Hematopoietic multipotent progenitor cell treated with erythropoietin and hydrocortisone succinate and interleukin-3 and kit ligand, for 8 days (in vitro differentiated cells): ENCODE results near the gene KCNIP4.

Source experiments
- DNase-seq: peaks from one replicate; pipeline ENCODE4 v3.0.0-alpha.2; 2015

KCNIP4 gene

DNA sequence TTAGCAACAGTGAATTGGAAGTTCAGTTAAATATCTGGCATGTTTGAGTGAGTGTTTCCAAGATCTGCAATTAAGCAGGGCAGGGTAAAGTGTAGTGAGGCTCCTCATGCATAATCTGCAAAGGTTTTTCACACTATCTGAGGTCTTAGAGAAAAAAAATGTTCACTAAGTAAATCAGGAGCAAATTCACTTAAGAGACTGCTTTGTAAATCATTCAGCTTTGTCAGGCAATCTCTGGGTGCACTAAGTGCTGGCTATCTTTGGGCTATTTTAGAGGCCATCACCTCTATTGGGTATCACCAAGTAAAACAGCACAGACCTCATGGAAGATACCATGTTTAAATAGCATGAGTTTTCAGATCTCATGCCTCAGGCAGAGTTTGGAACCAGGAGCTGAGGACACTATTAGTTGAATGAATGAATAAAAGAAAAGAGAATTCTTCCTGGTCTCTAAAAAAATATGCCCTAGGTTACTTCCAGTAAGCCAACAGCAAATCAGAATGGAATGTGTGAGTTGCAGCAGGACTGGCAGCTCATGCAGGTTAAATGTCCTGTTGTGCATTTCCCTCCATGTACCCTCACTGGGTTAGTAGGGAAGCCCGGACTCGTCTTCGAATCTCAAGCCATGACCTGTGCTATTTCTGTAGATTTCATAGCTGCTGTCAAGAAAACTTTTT is 195.3 kb downstream of the KCNIP4 start:
- no peak for DNase-seq

DNA sequence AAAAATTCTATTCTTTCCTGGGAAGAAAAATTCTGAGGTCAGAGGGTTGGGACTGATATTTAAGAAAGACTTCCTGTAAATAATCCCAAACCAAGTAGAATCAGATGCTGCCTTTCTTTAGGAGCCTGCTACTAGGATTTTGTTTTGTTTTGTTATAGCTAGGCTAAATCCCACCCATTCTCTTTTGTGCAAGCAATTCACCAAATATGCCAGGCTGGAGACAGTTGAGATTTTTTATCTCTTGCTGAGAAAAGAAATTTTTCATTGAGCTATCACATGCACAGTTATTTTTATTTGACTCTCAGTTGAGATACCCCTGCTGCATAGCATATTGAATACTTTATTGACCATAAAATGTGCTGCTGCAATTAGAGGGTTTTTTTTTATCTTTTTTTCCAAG is 196.0 kb downstream of the KCNIP4 start:
- no peak for DNase-seq

DNA sequence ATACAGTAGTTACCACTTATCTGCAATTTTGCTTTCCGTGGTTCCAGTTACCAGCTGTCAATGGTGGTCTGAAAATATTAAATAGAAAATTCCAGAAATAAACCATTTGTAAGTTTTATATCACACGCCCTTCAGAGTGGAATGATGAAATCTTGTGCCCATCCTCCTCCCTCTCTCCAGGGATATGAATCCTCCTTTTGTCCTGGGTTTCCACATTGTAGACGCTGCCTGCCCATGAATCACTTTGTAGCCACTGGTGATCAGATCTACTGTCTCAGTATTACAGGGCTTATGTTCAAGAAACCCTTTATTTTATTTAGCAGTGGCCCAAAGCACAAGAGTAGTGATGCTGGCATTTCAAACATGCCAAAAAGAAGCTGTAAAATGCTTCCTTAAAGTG is 198.6 kb downstream of the KCNIP4 start:
- DNase-seq = no peak

DNA sequence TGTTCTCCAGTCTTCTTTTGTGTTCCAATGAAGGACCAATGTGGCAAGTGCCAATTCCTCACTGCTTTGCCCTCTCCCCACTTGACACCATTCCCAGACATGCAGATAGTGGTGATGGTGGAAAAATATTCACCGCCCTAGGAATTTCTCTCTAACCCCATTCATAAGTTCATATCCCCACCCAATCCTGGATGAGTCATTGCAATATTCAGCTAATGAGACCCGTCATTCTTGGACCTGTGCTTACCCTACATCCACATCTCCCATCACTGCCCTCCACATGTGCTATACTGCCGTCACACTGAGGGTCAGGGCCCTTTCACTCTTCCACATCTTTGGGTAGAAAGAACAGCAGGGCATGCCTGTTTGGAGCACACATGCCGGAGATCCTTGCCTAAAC is 199.2 kb downstream of the KCNIP4 start:
- DNase-seq = no peak

DNA sequence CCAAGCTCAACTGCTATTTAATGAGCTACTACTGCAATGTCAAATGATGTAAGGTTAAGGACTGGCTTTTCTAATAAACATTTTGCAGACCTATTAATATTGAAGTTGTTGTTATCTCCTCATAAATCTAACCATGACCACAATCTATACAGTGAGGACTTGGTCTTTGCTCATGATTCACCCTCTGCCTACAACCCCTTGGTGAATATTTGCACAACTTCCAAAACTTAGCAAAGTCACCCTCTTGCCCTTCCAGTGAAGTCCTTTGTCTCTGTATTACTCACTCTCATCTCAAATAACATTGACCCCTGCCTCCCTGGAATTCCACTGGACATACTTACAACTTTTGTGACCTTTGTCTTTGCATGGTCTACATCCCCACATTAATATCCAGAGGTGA is 204.5 kb downstream of the KCNIP4 start:
- DNase-seq = no peak

DNA sequence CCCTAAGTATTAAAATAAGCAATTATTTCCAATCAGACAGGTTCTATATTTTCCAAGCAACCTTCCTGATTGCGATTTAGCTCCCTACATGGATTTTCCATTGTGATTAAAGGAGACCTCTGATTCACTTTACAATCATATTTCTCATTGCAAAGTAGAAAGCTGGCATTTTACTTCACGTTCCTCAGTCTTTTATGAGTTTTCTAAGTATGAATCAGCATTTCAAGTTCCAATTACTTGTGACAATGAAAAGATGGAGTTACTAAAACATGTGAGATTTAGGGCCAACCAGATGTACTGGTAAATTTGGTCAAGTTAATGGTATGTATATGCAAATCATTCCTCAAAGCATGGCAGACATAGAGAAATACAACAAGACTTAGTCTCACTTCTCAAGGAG is 206.2 kb downstream of the KCNIP4 start:
- no peak for DNase-seq

DNA sequence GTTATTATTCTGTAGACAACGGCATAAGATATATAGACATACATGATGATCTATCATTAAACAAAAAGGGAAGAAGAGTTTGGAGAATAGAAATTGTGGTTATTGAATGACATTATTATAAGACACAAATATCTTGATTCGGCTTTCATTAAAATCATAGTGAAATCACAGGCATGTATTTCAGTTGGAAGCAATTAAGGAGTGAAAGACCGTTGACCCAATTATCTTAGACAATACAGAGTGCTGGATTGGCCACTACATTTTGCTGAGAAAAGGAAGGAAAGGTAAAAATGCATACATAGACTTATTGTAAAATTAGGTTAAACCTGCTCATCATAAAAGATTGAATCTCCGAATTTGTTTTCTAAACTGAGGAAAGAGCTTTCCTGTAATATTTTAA is 209.8 kb downstream of the KCNIP4 start:
- no peak for DNase-seq

DNA sequence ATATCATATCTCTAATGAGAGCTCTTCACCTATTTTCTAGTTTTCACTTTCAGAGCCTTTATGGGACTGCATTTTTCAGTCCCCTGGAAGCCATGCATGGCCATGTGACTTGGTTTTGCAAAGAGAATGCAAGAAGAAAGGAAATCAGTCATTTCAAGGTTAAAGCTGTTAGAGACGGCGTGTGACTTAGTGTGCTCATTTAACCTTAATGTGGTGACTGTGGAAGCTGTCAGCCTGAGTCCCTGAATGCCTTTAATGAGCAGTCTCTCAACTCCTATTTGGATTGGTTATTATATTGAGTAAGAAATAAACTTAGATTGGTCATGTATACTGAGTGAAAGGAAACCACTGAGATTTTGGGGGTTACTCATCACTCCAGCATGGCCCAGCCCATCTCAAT is 212.7 kb downstream of the KCNIP4 start:
- DNase-seq = no peak

DNA sequence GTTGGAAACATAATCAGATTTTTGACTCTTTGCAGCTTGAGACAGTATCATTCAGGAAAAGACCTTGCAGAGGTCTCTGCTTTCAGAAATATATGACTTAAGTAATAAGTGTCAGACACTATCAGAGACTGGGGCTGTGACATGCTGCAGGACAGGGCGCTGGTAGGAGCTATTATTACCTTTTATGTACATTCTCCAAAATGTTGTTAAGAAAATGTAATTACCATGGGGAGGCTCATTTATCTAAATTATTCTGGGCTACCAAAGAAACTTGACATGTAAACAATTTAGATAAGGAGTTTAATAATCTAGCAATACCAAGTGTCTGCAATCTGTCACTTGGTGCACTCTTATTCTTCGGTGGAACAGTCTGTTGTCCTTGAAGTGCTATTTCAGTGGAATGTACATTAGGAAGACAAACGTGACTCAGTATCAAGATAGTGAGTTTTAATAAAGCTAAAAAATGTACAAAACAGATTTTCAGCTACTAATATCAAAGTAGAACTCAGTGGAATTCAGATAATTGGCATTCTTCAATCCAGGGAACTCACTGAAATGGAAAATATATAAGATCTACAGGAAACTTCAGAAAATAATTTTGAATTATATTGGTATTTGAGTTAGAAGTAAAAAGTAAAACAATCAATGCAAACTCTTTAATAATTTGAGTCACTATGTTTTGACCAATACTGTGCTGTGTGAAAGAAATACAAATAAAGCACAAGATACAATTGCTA is 214.5 kb downstream of the KCNIP4 start:
- DNase-seq = no peak

DNA sequence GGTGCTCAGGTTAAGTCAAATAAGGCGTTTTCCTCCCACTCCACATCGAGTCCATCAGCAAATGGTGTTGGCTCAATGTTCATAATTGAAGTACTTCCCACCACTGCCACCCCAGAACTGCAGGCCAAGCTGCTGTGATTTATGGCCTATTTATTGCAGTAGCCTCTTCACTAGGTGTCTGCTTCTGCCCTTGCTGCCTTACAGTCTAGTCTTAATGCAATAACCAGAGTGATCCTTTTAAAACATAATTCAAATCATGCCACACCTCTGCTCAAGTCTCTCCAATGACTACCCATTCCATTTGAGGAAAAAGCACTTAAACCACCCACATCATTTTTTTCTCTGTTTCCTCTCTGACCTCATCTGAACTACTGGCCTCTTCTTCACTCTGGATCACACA is 220.3 kb downstream of the KCNIP4 start:
- no peak for DNase-seq

DNA sequence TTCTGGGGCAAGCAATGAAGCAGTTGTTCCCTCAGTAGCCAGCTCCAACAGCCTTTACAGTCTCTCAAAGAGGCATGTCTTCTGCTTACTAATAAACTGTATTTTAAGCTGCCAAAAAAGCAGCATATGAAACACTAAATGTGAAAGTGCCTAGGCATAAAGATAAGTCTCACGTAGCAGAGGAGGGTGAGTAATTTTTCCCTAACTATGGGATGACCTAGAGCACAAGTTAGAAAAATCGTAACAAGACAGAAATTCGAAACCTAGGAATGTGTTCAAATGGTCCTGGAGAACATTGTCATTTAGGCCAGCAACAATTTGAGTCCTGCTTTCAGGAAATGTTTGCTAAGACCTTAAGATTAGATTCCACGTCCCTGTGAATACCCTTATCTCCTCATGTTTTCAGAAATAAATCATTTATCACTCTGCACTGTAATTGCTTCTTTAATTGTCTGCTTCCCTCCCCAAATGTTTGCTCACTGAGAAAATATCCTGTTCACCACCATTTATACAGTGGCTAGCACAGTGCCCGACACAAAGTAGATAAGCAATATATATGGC is 222.2 kb downstream of the KCNIP4 start:
- DNase-seq = no peak

DNA sequence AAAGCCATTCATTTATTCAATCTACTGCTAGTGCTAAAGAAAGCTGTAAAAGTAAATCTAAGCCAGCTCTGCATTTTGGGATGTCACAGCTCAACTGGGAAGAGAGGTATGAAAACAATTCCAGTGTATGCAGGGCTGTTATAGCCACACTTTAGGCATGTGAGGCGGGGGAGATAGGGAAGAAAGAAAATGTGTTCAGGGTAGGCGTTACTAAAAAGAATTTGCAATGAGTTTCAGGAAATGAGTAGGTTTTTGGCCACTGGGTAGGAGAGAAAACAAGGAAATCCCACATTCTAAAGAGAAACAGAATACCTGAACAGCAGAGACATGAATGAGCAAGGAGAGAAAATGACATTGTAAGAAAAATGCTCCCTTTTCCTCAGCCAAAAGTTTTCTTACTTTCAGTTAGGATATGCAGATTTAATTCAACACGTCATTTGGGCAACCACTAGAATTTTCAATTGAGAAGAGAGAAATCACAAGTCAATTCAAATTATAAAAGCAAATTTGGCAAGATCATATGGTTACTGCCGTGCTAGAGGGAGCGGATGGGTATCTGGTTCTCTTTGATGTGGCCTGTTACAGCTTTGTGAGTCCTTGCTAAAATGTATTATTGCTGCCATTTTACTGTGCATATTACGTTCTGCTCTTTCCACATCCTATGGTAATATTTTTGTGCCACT is 226.3 kb downstream of the KCNIP4 start:
- no peak for DNase-seq

DNA sequence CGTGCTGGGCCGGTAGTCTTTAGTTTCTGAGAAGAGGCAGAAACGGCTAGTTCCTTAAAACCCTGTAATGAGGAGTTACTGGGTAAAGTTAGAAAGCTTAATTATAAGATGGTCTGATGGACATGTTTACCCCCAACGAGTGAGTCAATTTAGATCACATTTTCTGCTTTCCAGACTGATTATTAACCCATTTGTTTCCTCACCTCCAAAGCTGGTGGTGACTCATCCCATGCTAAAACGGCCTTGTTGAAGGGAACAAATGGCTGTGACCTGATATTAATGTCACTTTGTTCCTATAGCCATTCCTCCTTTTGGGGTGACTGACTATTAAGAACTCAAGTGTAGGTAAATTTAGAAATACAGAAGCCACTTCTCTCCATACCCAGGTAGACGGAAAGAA is 232.0 kb downstream of the KCNIP4 start:
- no peak for DNase-seq

DNA sequence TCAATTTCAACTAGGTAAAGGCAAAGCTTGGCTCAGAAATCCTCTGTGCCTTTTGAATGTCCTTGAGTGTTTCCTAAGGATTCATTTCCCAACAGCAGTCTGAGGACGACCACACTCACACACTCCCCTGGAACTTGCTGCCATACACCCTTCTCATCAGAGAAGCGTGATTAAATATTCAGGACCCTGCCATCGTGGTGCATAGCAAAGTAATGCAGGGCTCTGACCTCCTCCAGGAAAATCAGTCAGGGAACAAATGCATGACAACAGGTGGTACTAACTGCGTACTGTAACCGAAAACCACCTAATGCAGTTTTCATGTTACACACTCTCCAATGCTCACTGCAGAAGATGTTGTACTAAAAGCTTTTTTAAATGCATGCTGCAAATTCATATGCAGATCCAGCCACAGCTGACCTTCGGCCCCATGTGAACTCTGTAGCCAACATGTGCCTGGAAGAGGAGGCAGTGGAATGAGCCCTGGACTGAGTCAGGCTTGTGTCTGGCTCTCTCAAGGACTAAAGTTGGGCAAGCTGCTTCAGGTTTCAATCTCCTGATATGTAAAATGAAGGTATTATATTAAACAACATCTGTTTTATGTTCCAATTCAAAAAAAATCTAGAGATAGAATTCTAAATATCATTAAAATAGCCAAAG is 238.3 kb downstream of the KCNIP4 start:
- no peak for DNase-seq

DNA sequence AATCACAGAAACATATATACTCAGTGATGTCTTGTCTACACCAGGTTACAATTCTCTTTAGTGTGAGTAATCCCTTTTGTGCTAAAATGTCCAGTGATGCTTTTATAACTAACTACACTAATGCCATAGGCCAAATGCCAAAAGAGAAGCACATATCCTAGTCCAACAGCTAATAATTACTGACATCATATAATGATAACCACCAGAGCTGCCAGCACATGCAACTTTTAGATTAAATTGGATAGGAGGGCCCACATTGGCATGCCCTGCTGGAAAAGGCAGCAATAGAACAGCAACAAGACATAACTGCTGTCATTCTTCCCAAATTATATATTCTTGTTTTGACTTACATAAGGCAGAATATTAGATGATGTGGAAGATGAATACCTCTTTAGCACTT is 238.8 kb downstream of the KCNIP4 start:
- no peak for DNase-seq

DNA sequence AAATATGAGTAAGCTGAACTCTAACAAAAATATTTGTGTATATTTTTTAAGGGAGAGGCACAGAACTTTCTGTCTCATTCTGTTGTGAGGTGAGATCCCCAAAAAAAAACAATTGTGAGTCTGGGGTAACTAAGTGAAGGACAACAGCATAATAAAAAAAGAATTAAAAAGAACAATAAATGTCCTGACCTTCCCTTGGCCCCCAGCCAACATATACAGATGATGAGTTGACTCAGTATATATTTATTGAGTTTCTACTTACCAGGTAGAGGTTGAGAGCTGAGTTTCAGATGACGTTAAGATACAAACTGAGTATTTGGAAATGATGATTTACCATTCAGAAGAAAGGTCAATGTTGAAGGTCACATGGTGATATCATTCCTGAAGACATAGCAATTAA is 239.5 kb downstream of the KCNIP4 start:
- no peak for DNase-seq

DNA sequence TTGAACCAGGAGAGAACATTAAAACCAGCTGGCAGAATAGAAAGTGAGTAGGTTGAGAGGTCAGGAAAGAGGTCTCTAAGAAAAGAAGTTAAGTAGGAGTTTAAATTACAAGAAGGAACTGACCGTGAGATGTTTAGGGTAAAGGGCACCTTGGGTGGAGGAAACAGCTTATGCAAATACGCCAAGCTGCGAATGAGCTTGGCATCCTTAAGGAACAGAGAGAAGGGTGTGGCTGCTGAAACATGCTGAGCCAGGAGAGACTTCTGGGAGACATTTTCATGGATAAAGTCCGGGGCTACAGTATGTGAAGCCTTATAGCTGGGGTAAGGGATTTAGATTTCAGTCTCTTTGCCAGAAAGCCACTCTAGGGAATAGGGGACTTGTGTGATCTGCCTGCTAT is 249.1 kb downstream of the KCNIP4 start:
- no peak for DNase-seq

DNA sequence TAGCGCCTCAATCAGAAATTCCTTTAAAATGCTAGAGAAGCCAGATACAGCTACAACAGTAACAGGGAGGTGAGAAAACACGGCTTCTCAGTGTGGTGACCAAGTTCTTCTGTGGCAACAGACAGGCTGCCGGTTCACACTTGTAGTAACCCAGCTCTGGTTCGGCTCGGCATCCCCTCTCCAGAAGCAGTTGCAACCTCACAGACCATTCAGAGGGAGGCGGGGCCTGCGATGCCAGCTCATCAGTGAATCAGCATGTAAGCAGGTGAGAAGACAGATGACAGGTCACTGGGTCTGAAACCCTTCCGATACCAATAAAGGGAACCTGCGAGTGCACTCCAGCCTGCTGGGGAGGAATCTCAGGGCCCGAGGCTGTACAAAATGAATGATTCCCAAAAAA is 251.0 kb downstream of the KCNIP4 start:
- DNase-seq = no peak

DNA sequence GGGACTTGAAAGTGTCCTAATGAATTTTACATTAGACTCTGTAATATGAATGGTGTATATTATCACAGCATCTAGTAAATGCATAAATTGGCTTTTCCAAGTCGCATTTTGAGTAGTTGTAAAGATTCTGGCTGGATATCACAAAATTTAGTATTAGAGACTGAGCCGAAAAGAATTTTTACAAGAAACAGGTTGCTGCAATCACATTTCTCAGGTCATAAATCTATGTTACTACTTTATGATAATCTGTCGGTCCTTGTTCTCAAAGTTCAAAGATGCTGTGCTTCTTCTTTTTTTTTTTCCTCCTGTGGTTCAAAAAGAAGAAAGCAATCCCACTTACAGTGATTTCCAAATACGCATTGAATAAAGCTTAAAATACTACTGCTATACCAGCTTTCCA is 253.4 kb downstream of the KCNIP4 start:
- no peak for DNase-seq

DNA sequence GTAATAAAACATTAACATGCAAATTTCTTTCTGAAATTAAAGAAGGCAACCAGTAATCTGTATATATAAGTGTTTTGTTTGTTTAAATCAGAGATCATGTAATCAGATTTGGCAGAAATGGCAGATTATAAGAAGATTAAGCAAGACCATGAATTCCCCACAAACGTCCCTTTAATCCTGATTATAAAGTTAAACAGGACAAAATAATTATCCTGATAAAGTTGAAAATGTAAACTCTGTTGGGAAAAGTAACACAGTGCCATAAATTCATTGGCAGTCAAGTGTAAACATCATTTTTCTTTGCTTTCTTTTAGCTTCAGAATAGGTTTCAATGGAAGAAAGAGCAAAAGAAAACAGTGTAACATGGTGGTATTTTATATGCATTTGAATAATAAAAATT is 256.3 kb downstream of the KCNIP4 start:
- no peak for DNase-seq

DNA sequence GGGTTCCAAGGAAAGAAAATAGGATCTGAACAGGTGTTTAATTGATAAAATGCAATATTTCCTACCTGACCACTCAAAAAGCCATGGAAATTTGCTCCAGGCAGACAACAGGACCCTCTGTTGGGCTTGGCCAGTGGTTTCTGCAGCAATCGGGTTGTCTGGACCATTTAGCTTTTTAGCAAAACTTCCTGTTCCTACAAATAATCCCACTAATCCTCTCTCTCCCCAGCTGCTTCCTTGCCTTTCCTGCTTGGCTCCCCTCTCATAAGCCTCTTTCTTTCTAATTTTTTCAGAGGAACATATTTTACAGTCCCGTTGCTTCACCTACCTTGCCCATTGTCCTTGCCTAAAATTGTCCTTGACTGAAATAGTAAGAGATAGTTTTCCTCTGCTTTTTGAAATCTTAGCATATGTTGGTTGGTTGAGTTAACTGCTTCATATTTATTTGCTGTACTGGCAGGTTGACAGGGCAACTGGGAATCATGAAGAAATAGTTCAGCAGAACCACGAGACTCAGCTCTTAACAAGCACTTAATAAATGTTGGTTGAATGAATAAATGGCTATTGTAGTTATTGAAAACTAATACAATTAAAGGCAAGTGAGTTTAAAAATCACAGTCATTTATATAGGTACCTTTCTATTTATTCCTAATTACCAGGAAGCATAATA is 259.8 kb downstream of the KCNIP4 start:
- no peak for DNase-seq

DNA sequence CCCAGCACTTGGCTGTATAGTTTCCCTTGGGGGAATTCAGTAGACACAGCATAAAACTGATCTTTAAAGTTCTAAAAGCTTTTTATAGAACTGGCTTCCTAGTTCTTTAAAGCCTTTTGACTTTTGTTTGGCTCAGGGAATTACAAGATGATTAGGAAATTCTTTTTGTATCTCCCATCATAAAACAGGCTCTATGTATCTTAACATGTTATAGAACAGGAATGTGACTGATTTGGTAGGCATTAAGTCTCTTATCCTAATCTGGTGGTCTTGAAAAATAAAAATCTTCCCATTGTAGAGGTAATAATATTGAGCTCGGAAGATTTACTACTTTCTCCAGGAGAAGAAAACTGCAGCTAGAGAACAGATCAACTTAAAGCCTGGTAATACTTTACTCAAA is 262.7 kb downstream of the KCNIP4 start:
- DNase-seq = no peak

DNA sequence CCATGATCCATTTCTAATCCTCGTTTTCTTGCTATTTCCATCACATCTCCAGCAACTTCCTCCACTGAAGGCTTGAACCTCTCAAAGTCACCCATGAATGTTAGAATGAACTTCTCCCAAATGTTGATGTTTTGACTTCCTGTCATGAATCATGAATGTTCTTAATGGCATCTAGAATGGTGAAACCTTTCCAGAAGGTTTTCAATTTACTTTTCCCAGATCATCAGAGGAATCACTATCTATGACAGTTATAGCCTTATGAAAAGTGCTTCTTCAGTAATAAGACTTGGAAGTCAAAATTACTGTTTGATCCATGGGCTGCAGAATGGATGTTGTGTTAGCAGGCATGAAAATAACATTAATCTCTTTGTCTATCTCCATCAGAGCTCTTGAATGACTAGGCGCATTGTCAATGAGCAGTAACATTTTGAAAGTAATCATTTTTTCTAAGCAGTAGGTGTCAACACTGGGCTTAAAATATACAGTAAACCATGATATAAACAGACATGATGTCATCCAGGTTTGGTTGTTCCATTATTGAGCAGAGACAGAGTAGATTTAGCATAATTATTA is 268.2 kb downstream of the KCNIP4 start:
- no peak for DNase-seq
